ENCODE data around the gene LYZL4.

The LYZL4 gene

DNA sequence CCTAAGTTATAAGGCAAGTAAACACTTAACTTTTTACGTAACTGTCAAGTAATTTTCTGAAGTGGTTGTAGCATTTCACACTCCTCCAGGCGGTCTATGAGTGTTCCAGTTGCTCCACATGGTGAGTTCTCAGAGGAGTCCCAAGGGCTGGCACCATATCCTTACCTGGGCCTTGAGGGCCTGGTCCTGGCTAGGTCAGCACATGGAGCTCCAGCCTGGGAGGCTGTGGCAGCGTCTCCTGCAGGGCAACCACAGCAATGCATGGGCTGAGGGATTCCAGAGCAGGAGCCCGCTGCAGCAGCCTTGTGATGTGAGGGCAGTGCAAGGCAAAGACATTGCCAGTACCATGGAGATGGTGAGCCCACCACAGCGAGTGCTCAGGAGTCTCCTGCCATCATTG lies 32.2 kb upstream of the LYZL4 start:
- no peaks in the 10 kb centered on the region for H3K36me3 ChIP-seq (replicated peaks)
- H3K27ac ChIP-seq = no peak overlapping the region
- H3K27me3 ChIP-seq (replicated peaks) = peaks cover 15% of the 10 kb centered on the region
- DNase-seq = no peak
- in situ Hi-C loops (cut with HindIII; ENCODE audit: low pct_ligation_motif_present, low sequenced_read_pairs) = no loop called here
- no peak overlapping the region for H3K4me3 ChIP-seq (ENCODE audit: low read depth, low read length)
- TF ChIP-seq, protein P1, sequence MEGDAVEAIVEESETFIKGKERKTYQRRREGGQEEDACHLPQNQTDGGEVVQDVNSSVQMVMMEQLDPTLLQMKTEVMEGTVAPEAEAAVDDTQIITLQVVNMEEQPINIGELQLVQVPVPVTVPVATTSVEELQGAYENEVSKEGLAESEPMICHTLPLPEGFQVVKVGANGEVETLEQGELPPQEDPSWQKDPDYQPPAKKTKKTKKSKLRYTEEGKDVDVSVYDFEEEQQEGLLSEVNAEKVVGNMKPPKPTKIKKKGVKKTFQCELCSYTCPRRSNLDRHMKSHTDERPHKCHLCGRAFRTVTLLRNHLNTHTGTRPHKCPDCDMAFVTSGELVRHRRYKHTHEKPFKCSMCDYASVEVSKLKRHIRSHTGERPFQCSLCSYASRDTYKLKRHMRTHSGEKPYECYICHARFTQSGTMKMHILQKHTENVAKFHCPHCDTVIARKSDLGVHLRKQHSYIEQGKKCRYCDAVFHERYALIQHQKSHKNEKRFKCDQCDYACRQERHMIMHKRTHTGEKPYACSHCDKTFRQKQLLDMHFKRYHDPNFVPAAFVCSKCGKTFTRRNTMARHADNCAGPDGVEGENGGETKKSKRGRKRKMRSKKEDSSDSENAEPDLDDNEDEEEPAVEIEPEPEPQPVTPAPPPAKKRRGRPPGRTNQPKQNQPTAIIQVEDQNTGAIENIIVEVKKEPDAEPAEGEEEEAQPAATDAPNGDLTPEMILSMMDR (IDR thresholded peaks at IDR 0.05; ENCODE audit: low read depth, low read length, missing control alignments) = peak; percentile 45

DNA sequence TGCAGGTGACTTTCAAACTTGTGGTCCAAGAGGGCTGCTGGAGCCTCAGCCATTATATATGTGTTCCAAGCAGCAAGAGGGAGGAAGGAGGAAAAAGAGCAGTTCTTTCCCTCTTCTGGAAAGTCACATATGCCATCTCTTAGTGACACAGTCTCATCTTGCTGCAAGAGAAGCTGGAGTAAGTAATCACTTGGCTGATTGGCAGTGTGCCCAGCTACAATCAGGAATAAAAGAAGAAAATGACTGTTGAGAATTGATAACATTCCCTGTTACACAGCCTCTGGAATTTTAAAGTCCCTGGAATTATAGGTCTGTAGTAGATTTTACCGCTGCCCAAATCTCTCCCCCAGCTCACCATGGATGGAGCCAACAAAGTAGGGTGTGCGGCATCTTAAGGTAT lies 31.4 kb upstream of the LYZL4 start:
- Histone ChIP-seq H3K4me3 (ENCODE audit: low read depth, low read length) (no peak overlapping the region), H3K27me3 (replicated peaks) (peaks cover 15% of the 10 kb centered on the region), H3K27ac (no peak overlapping the region), H3K36me3 (replicated peaks) (no peaks in the 10 kb centered on the region)
- TF ChIP-seq, protein P1 (IDR thresholded peaks at IDR 0.05; ENCODE audit: low read depth, low read length, missing control alignments) = no peak
- in situ Hi-C loops (cut with HindIII; ENCODE audit: low pct_ligation_motif_present, low sequenced_read_pairs) = no loop called here
- no peak for DNase-seq

DNA sequence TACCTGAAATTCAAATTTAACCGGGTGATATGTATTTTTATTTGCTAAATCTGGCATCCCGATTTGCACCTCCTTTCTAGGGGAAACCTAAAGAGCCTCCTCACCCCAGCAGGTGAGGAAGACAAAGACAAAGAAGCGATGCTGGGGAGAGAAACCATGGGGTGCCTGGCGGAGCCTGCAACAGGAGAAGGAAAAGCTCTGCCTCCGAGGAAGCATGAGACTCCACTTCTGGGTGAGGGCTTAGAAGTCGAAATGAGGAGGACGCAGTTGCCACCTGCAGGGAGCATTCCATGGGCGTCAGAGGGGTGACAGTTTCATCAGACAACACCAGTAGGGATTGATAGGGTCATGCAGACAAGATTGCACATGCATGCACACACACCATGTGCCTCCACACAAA lies 30.5 kb upstream of the LYZL4 start:
- Histone ChIP-seq H3K27ac (no peak overlapping the region), H3K36me3 (replicated peaks) (no peaks in the 10 kb centered on the region), H3K27me3 (replicated peaks) (peaks cover 15% of the 10 kb centered on the region), H3K4me3 (ENCODE audit: low read depth, low read length) (no peak overlapping the region)
- TF ChIP-seq, protein P1 (IDR thresholded peaks at IDR 0.05; ENCODE audit: low read depth, low read length, missing control alignments) = no peak
- in situ Hi-C loops (cut with HindIII; ENCODE audit: low pct_ligation_motif_present, low sequenced_read_pairs) = no loop called here
- no peak for DNase-seq

DNA sequence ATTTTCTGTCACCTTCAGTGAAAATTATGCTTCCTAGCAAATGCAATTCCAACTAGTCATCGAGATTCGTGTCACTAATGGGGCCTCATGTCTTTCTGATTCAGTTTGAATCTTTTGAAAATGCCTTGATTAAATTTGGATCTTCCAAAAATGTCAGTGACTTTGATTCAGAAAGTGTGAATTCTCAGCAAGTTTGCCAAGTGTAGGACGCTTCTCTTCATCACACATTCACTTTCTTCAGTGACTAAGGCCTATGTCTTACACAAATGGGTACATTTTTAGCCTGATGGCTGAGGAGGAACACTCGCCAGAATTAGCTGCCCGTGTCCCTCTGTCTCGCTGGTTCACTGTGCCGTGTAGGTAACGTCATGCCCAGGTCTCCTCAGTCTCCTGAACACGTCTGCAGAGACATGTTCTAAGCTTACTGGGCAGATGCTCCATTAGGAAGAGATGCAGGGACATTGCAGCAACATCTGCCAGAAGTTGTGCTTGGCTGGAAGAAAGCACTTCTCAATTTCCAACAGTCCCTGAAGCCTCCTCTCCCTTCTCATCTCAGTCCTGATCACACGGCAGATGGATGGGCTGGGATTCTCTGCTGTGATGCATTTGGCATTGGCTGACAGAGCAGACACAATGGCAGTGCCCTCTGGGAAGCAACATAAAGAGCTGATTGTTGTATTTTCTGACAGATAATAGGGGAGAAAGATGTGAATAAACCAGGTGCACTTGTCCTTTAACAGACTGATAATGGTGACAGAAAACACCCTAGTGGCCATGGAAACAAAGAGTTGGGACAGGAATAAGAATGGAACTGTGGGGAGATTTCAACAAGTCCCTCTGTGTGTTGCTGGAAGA lies 29.1 kb upstream of the LYZL4 start:
- DNase-seq = no peak
- Histone ChIP-seq H3K36me3 (replicated peaks) (no peaks in the 10 kb centered on the region), H3K4me3 (ENCODE audit: low read depth, low read length) (no peak overlapping the region), H3K27me3 (replicated peaks) (peaks cover 15% of the 10 kb centered on the region), H3K27ac (no peak overlapping the region)
- in situ Hi-C loops (cut with HindIII; ENCODE audit: low pct_ligation_motif_present, low sequenced_read_pairs) = no loop called here
- TF ChIP-seq, protein P1 (IDR thresholded peaks at IDR 0.05; ENCODE audit: low read depth, low read length, missing control alignments) = no peak

DNA sequence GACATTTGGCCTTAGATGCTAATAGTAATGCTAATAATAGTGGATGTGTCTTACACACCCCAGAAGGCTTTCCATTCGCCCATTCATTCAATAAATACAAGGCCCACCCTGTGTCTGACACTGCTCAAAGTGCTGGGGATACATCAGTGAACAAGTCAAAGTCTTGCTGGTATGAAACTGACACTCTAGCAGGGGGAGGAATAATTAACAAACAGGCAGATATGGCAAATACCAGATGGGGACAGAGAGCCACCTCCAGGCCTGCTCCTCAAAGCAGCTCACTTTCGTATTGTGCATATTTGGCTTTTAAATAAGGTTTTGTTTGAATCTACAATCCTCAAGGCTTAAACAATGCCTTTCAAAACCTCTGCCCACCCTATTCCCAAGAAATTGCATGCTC lies 28.3 kb upstream of the LYZL4 start:
- in situ Hi-C loops (cut with HindIII; ENCODE audit: low pct_ligation_motif_present, low sequenced_read_pairs) = no loop called here

More for the DNA sequence above, 28.3 kb upstream of the LYZL4 start:
- Histone ChIP-seq H3K36me3 (replicated peaks) (no peaks in the 10 kb centered on the region), H3K4me3 (ENCODE audit: low read depth, low read length) (no peak overlapping the region), H3K27ac (no peak overlapping the region), H3K27me3 (replicated peaks) (peaks cover 15% of the 10 kb centered on the region)
- TF ChIP-seq, protein P1 (IDR thresholded peaks at IDR 0.05; ENCODE audit: low read depth, low read length, missing control alignments) = no peak
- DNase-seq = no peak

Data from brain microvascular endothelial cell (primary cell).